Tongue (tissue), 2 donors: ENCODE data around the gene CCL22. TPM values are rescaled to one million over a fixed set of nuclear protein-coding genes. Genes with fewer than 3 reads are reported as not detected.

Source experiments
- DNase-seq: peaks from one replicate; pipeline ENCODE4 v3.0.0-alpha.2; 2015
- total RNA-seq: library from RNA; depleted of rRNA; stranded (reverse); fragments of >200 nt; gene quantifications from one replicate; pipeline ENCODE4 v1.2.3, GENCODE V29; 2014

Gene CCL22
- total RNA-seq, 1 donor from 2014 or later = not detected

- DNase-seq = no peak
Observed at GRCh38 chr16:57376313-57376818, 17.8 kb downstream of the CCL22 start.

DNA sequence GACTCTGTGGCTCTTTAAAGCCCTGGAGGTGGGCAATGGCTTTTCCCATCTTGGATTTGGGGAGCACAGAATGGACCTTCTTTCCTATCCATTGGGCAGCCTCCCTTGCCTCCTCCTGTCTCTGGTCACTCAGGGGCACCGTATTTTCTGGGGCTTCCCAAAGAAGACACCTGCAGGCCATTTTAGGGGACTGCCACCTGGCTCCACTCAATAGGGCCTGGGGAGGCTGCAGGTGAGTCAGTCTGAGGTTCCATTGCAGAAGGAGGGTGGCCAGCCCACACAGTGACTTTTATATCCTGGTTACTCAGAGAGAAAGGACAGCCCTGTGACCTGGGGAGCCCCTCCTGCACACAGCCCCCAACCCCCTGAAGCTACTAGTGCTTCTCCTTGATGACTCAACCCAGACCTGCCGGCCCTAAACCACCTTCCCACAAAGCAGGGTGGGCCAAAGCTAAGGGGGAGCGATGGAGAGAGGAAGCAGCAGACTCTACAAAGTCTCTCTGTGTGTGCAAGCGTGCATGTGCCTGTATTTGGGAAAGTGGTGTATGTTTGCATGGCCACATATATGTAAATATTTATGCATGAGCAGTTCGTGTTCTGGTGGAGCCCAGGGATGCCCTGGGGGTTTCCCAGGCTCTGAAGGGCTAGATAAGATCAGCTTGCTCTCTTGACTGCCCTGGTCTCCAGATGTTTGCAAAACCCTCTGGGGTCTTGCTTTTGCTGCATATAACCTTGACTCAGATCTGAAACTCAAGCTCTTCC is 18.7 kb downstream of the CCL22 start:
- DNase-seq = peak; percentile 31

- DNase-seq = no peak
Observed at GRCh38 chr16:57379579-57379978, 21.0 kb downstream of the CCL22 start.

DNA sequence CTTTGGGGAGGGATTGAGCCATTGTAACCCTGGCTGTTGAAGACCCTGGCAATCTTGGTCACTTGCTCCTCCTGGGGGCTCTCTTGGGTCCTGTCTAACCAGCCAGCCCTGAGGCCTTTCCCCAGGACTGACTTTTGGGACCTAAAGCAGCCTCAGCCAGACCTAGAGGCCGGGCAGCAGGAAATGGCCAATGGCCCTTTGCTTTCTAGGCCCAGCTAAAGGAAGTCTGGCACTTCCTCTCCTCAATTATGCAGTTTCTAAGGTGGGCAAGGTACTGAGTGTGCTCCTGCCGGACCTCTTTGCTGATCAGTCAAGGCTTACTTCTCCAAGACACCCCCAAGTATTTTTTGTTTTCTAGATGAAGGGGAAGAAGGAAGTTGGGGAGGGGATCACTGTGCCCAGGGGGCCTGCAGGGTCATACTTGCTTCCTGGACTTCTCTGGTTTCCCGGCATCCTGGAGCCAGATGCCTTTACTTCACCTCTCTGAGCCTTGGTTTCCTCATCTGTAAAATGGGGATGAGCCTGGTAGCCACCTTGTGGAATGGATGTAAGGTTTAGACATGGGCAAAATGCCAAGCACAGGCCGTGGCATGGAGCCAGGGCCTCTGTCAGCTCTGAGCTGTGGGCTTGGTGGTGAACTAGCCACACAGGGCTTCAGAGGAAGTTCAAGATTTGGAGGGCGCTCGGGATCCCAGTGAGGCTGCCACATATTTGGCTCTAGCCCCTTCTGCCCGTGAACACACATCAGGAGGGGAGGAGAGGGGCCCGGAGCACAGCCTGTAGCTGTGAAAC is 22.3 kb downstream of the CCL22 start:
- DNase-seq = no peak

- DNase-seq = no peak
Observed at GRCh38 chr16:57381791-57382534, 23.4 kb downstream of the CCL22 start.

- no peak for DNase-seq
Observed at GRCh38 chr16:57382535-57383275, 24.1 kb downstream of the CCL22 start.

DNA sequence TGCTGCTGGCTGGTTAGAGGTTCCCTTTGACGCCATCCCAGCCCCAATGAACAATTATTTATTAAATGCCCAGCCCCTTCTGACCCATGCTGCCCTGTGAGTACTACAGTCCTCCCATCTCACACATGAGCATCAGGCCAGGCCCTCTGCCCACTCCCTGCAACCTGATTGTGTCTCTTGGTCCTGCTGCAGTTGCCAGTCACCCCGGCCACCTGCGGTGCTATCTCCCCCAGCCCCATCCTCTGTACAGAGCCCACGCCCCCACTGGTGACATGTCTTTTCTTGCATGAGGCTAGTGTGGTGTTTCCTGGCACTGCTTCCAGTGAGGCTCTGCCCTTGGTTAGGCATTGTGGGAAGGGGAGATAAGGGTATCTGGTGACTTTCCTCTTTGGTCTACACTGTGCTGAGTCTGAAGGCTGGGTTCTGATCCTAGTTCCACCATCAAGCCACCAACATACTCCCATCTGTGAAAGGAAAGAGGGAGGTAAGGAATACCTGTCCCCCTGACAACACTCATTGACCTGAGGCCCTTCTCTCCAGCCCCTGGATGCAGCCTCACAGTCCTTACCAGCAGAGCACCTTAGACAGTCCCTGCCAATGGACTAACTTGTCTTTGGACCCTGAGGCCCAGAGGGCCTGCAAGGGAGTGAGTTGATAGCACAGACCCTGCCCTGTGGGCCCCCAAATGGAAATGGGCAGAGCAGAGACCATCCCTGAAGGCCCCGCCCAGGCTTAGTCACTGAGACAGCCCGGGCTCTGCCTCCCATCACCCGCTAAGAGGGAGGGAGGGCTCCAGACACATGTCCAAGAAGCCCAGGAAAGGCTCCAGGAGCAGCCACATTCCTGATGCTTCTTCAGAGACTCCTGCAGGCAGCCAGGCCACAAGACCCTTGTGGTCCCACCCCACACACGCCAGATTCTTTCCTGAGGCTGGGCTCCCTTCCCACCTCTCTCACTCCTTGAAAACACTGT is 25.0 kb downstream of the CCL22 start:
- DNase-seq = no peak

- no peak for DNase-seq
Observed at GRCh38 chr16:57384248-57385070, 25.9 kb downstream of the CCL22 start.

DNA sequence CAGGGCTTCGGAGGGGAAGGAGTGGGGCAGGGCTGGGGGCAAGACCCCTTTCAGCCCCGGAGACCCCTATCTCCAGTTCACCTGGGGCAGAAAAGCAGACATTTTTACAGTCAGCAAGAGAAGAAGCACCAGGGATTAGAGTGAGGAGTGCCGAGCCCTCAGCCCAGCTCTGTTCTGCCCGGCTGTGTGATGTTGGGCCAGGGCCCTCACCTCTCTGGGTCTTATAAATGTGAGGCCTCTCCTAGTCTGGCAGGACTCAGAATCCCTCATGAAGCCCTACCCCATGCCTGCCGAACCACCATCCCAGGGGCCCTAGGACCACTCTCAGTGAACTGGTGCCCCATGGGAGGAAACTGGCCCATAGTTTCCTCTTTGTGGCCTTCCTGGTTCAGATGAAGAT is 26.5 kb downstream of the CCL22 start:
- DNase-seq = no peak

GRCh38 chr16:57386381-57386951 is 27.9 kb downstream of the CCL22 start:
- DNase-seq = peak; percentile 73

DNA sequence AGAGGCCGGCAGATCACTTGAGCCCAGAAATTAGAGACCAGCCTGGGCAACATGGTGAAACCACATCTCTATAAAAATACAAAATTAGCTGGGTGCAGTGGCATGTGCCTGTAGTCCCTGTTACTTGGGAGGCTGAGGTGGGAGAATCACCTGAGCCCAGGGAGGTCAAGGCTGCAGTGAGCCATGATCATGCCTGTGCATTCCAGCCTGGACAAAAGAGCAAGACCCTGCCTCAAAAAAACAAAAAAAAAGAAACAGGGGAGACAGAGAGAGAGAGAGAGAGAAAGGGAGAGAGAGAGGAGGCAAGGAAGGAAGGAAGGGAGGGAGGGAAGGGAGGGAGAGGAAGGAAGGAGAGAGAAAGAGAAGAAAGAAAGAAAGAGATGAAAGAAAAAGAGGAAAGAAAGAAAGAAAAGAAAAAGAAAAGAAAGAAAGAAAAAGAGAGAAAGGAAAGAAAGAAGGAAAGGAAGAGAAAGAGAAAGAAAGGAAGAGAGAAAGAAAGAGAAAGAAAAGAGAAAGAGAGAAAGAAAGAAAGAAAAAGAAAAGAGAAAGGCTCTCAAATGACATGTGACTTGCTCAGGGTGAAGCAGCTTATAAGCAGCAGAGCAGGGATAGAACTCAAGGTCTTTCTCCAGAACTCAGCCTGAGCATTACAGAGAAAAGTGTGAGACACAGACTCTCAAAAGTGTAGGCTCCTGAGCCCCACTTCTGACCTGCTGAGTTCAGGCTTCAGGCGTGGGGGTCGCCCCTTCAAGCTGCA is 29.2 kb downstream of the CCL22 start:
- DNase-seq = no peak

DNA sequence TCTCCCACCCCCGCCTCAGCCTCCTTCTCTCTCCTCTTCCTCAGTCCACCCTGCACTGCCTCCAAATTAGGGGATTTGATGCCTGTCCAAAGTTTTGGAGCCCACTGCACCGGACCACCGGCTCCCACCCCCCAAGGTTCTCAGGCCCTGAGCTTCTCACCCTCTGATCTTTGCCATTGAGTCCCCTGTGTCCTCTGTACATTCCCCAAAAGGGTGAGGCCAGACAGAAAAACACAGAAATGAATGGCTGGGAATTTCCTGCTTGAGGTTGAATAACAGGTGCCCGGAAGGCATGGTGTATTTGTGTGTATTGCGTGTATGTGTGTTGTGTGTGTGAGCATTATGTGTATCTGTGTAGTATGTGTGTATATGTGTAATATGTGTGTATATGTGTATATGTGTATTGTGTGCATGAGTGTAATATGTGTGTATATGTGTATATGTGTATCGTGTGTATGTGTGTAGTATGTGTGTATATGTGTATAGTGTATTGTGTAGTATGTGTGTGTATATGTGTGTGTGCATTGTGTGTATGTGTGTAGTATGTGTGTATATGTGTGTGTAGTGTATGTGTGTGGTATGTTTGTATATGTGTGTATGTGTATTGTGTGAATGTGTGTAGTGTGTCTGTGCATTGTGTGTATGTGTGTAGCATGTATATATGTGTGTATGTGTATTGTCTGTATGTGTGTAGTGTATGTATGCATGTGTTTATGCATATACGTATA is 29.9 kb downstream of the CCL22 start:
- no peak for DNase-seq

DNA sequence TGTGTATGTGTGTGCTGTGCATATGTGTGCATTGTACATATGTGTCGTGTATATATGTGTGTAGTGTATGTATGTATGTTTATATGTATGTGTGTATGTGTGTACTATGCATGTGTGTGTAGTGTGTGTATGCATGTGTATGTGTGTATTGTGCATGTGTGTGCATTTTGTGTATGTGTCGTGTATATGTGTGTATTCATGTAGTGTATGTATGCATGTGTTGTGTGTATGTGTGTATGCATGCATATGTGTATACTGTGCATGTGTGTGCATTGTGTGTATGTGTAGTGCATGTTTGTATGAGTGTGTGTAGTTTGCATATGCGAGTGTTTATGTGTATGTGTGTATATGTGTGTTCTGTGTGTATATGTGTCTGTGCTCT is 30.5 kb downstream of the CCL22 start:
- no peak for DNase-seq

DNA sequence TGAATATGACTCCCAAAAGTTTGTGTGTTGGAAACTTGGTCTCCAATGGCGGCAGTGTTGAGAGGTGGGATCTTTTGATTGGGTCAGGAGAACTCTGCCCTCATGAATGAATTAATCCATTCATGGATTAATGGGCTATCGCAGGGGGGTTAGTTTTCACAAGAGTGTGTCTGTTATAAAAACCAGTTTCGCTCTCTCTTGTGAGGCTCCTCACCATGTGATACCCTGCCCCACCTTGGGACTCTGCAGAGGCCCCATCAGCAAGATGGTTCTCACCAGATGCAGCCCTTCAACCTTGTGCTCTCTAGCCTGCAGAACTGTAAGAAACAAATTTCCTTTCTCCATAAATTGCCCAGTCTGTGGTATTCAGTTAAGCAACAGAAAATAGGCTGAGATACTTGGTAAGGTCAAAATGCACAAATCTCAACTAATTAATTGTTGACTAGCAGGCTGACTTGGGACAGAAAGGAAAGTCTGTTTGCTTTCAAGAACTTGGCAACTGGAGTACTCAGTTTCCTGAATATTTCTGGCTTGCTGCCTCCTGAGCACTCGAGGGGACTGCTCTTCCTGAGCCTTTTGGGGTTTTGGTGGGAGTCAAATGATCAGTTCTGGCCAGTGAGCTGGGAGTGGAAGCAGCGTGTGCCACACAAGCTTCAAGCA is 32.2 kb downstream of the CCL22 start:
- no peak for DNase-seq

DNA sequence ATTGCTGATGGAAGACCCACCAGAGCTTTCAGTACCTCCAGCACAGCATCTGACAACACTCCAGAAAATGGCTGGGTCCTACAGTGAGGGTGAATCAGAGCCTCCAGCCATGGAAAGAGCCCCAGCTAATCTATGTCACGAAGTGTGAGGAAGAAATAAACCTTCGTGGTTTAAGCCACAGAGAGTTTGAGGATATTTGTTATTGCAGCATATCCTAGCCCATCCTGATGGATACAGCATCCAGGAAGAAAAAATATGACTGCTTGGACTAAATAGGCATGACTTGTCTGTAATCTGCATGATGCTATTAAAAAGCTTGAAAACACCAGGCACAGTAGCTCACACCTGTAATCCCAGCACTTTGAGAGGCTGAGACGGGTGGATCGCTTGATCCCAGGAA is 32.7 kb downstream of the CCL22 start:
- no peak for DNase-seq

DNA sequence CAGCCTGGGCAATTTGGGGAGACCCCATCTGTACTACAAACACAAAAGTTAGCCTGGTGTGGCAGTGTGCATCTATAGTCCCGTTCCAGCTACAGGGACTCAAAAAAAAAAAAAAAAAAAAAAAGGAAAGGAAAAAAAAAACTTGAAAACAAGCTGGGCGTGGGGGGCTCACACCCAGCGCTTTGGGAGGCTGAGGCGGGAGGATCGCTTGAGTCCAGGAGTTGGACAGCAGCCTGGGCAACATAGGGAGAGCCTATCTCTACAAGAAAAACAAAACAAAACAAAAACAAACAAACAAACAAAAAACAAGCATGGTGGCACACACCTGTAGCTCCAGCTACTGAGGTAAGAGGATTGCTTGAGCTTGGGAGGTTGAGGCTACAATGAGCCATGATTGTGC is 33.1 kb downstream of the CCL22 start:
- no peak for DNase-seq

GRCh38 chr16:57392694-57393093 is 34.1 kb downstream of the CCL22 start:
- no peak for DNase-seq

- DNase-seq = no peak
Observed at GRCh38 chr16:57394444-57394843, 35.9 kb downstream of the CCL22 start.
